HCT116 (cell line): ENCODE data around the gene KRTCAP2. TPM values are rescaled to one million over a fixed set of nuclear protein-coding genes. Genes with fewer than 3 reads are reported as not detected.

Source experiments
- ATAC-seq: fragments of 200-7000 bp; cut with Tn5 transposase; 2 replicates; pipeline ENCODE4 v1.9.1; 2020; ENCODE audit warnings: mild to moderate bottlenecking, moderate library complexity
- BruUV-seq: library from RNA; stranded (reverse); fragments of 400-500 nt; replicated peaks from 2 replicates; lab custom pipeline; 2021; lab: Mats Ljungman, UMichigan
- CTCF ChIA-PET: fragments of 300-600 bp; sonication (Branson Sonifier 250); formaldehyde crosslinking; loops from one replicate; lab custom pipeline; 2021; ENCODE audit warnings: antibody characterized with exemption; lab: Charles Lee
- POLR2A ChIA-PET: fragments of 300-600, 350-600 bp; sonication (Branson Sonifier 250); formaldehyde crosslinking; loops from one replicate; lab custom pipeline; 2021; ENCODE audit warnings: antibody characterized with exemption; lab: Charles Lee
- RAD21 ChIA-PET, 2 experiments: fragments of 300-600 bp; sonication (Branson Sonifier 250); formaldehyde crosslinking; loops; one replicate each; lab custom pipeline; 2023; ENCODE audit warnings: low total read pairs in 2 of 2; ENCODE audit not compliant: uncharacterized antibody in 2 of 2, unreplicated experiment in 2 of 2, low non-redundant PET in 1 of 2; lab: Charles Lee
- DNase-seq: peaks from one replicate; pipeline ENCODE4 v3.0.0-alpha.2; 2010; ENCODE audit warnings: low read depth, low spot score
- H2AFZ ChIP-seq: fragments of 200-600 bp; shearing (Covaris generic), sonication (generic); 2 replicates; pipeline ENCODE4 v1.6.1; 2017; ENCODE audit warnings: low read depth, mixed run types, mixed read lengths, antibody characterized with exemption, low read length; ENCODE audit not compliant: poor library complexity, severe bottlenecking
- H3K27ac ChIP-seq: 2 replicates; pipeline ENCODE4 v1.5.1; 2012; ENCODE audit warnings: low read depth, low read length
- H3K27me3 ChIP-seq: fragments of 200-600 bp; sonication (generic); 2 replicates; pipeline ENCODE4 v1.6.1; 2016; ENCODE audit warnings: mixed run types, low read length, mixed read lengths; ENCODE audit not compliant: insufficient read depth
- H3K36me3 ChIP-seq, 2 experiments: fragments of 200-500 bp in 1 of 2; fragments of 200-600 bp in 1 of 2; sonication (Bioruptor generic) in 1 of 2; sonication (generic) in 1 of 2; 2 replicates each; pipeline versions ENCODE4 v1.5.1 to v1.6.1; 2014 to 2016; ENCODE audit warnings: low read length in 2 of 2, inconsistent platforms in 1 of 2, mixed read lengths in 1 of 2, mixed run types in 1 of 2; ENCODE audit not compliant: insufficient read depth in 2 of 2, control insufficient read depth in 1 of 2
- H3K4me1 ChIP-seq, 2 experiments: fragments of 200-600 bp in 1 of 2; sonication (generic) in 1 of 2; 2 replicates each; pipeline versions ENCODE4 v1.5.1 to v1.6.1; 2012 to 2017; ENCODE audit warnings: low read length in 2 of 2, inconsistent platforms in 1 of 2, mild to moderate bottlenecking in 1 of 2, mixed read lengths in 1 of 2, mixed run types in 1 of 2, moderate library complexity in 1 of 2; ENCODE audit not compliant: insufficient read depth in 2 of 2, control insufficient read depth in 1 of 2
- H3K4me2 ChIP-seq: fragments of 200-600 bp; sonication (generic); 2 replicates; pipeline ENCODE4 v1.6.1; 2017; ENCODE audit warnings: mixed run types, low read length, mixed read lengths
- H3K4me3 ChIP-seq, 2 experiments: fragments of 200-600 bp in 1 of 2; sonication (generic) in 1 of 2; replicated peaks in 1 of 2; 2 replicates each; pipeline ENCODE4 v1.5.1; 2011 to 2016; ENCODE audit warnings: low read length in 2 of 2, control low read depth in 1 of 2, low read depth in 1 of 2, mild to moderate bottlenecking in 1 of 2, mixed read lengths in 1 of 2, mixed run types in 1 of 2
- H3K79me2 ChIP-seq: fragments of 200-600 bp; sonication (generic); 2 replicates; pipeline ENCODE4 v1.6.1; 2017; ENCODE audit warnings: mild to moderate bottlenecking, mixed run types, low read length, moderate library complexity, mixed read lengths; ENCODE audit not compliant: insufficient read depth
- H3K9ac ChIP-seq: fragments of 200-600 bp; sonication (generic); 2 replicates; pipeline ENCODE4 v1.6.1; 2016; ENCODE audit warnings: low read length, mixed read lengths
- H3K9me2 ChIP-seq: fragments of 200-600 bp; sonication (generic), shearing (Covaris generic); 2 replicates; pipeline ENCODE4 v1.6.1; 2017; ENCODE audit warnings: mixed run types, mild to moderate bottlenecking, moderate library complexity; ENCODE audit not compliant: insufficient read depth
- H3K9me3 ChIP-seq, 2 experiments: fragments of 200-500 bp in 1 of 2; fragments of 200-600 bp in 1 of 2; sonication (Bioruptor generic) in 1 of 2; sonication (generic) in 1 of 2; 2 replicates each; pipeline ENCODE4 v1.6.1; 2014 to 2017; ENCODE audit warnings: low read length in 2 of 2, mixed read lengths in 2 of 2, inconsistent platforms in 1 of 2, low read depth in 1 of 2, mild to moderate bottlenecking in 1 of 2, mixed run types in 1 of 2, moderate library complexity in 1 of 2; ENCODE audit not compliant: control insufficient read depth in 1 of 2, insufficient read depth in 1 of 2
- H4K20me1 ChIP-seq: fragments of 200-600 bp; sonication (generic), shearing (Covaris generic); 2 replicates; pipeline ENCODE4 v1.6.1; 2017; ENCODE audit warnings: mixed run types, mild to moderate bottlenecking, moderate library complexity; ENCODE audit not compliant: insufficient read depth
- ATF3 ChIP-seq: IDR thresholded peaks from 2 replicates; pipeline ENCODE4 v1.6.1; 2012
- CBX3 ChIP-seq: IDR thresholded peaks from 2 replicates; pipeline ENCODE4 v1.6.1; 2012; ENCODE audit warnings: low read depth
- CEBPB ChIP-seq: IDR thresholded peaks from 2 replicates; pipeline ENCODE4 v1.6.1; 2012; ENCODE audit warnings: low read depth
- EGR1 ChIP-seq: IDR thresholded peaks from 2 replicates; pipeline ENCODE4 v1.6.1; 2012; ENCODE audit warnings: low read depth
- EZH2 ChIP-seq: fragments of 200-600 bp; sonication (generic); IDR thresholded peaks from 2 replicates; pipeline ENCODE4 v1.6.1; 2017; ENCODE audit warnings: antibody characterized with exemption, mixed run types
- EZH2phosphoT487 ChIP-seq: fragments of 200-600 bp; IDR thresholded peaks from 2 replicates; pipeline ENCODE4 v1.6.1; 2018; ENCODE audit warnings: antibody characterized with exemption, borderline replicate concordance
- FOSL1 ChIP-seq: IDR thresholded peaks from 2 replicates; pipeline ENCODE4 v1.6.1; 2012; ENCODE audit warnings: low read depth
- JUND ChIP-seq: IDR thresholded peaks from 2 replicates; pipeline ENCODE4 v1.6.1; 2012
- MAX ChIP-seq: IDR thresholded peaks from 2 replicates; pipeline ENCODE4 v1.6.1; 2012
- RAD21 ChIP-seq: IDR thresholded peaks from 2 replicates; pipeline ENCODE4 v1.6.1; 2012; ENCODE audit warnings: low read depth, mild to moderate bottlenecking
- REST ChIP-seq: IDR thresholded peaks from 2 replicates; pipeline ENCODE4 v1.6.1; 2012; ENCODE audit warnings: low read depth
- SIN3A ChIP-seq: IDR thresholded peaks from 2 replicates; pipeline ENCODE4 v1.6.1; 2012; ENCODE audit warnings: low read depth
- SP1 ChIP-seq: IDR thresholded peaks from 2 replicates; pipeline ENCODE4 v1.6.1; 2012; ENCODE audit warnings: low read depth
- SRF ChIP-seq: IDR thresholded peaks from 2 replicates; pipeline ENCODE4 v1.6.1; 2012; ENCODE audit warnings: low read depth
- ZFX ChIP-seq: fragments of 450-650 bp; IDR thresholded peaks from 2 replicates; pipeline ENCODE4 v1.6.1; 2017
- ZNF274 ChIP-seq: fragments of 200-500 bp; sonication (Bioruptor generic); IDR thresholded peaks from 2 replicates; pipeline ENCODE4 v1.6.1; 2014; ENCODE audit warnings: mild to moderate bottlenecking, low read depth, low read length, inconsistent platforms
- intact Hi-C: fragments of 100-400 bp; cut with micrococcal nuclease; formaldehyde crosslinking; loops from 2 replicates; pipeline ENCODE4 v1.10.0; 2022
- total RNA-seq: library from RNA; stranded (reverse); gene quantifications from one replicate; pipeline ENCODE4 v1.2.1, GENCODE V29; 2021; ENCODE audit not compliant: unreplicated experiment

KRTCAP2 gene
- total RNA-seq, 1 experiment from 2014 or later = 143 TPM

GRCh38 chr1:155183775-155184221 is 10.7 kb upstream of the KRTCAP2 start:
- CTCF ChIA-PET = interaction anchor here (2.4 kb wide), 1 partner anchor 11 kb away, joined by 9 read pairs; the partner anchor contains the start of gene KRTCAP2
- Histone ChIP-seq H3K79me2 (no peaks in the 10 kb centered on the region), H3K4me2 (no peak overlapping the region), H3K9me3 (no peaks in the 10 kb centered on the region), H2AFZ (no peak overlapping the region), H3K4me3 (no peak overlapping the region), H3K9me2 (no peaks in the 10 kb centered on the region), H4K20me1 (no peaks in the 10 kb centered on the region), H3K36me3 (no peaks in the 10 kb centered on the region; a peak in 1 of 4 replicates), H3K27ac (no peak overlapping the region), H3K9ac (no peak overlapping the region), H3K27me3 (no peaks in the 10 kb centered on the region), H3K4me1 (no peaks in the 10 kb centered on the region; a peak in 2 of 4 replicates)
- DNase-seq (no peak), ATAC-seq (no peak)
- RAD21 ChIA-PET = no interaction called here
- intact Hi-C loops = no loop called here
- BruUV-seq = no TSS peak
- no peak for TF ChIP-seq RAD21
- no peak for TF ChIP-seq EGR1
- no peak for TF ChIP-seq EZH2
- TF ChIP-seq JUND = no peak
- no peak for TF ChIP-seq CBX3
- no peak for TF ChIP-seq CEBPB
- no peak for TF ChIP-seq ZFX
- TF ChIP-seq SRF = no peak
- TF ChIP-seq EZH2phosphoT487 = no peak
- TF ChIP-seq MAX = no peak
- no peak for TF ChIP-seq FOSL1
- no peak for TF ChIP-seq REST
- no peak for TF ChIP-seq SP1
- no peak for TF ChIP-seq ZNF274
- TF ChIP-seq ATF3 = no peak
- no peak for TF ChIP-seq SIN3A
- POLR2A ChIA-PET = interaction anchor here (0.6 to 2.6 kb wide), 2 partner anchors 10 to 90 kb away, joined by 4 to 11 read pairs; partner anchors contain the start of gene CLK2
